ENCODE measurements around the gene ZBTB7B.

The ZBTB7B gene

GRCh38 chr1:155000726-155001424 lies 1.7 kb upstream of the ZBTB7B start (continued):
- TF ChIP-seq ZFP37 (tag by site-specific recombination; IDR thresholded peaks at IDR 0.05): peak; percentile 99
- peak; percentile 29; the same call in 1 of the 2 replicates for TF ChIP-seq PRDM6 (tag by site-specific recombination; IDR thresholded peaks at IDR 0.05)
- TF ChIP-seq ZNF704 (tag by site-specific recombination; IDR thresholded peaks at IDR 0.05): no peak
- peak; percentile 70; the same call in 1 of the 2 replicates for TF ChIP-seq ZSCAN4 (tag by site-specific recombination; IDR thresholded peaks at IDR 0.05)
- TF ChIP-seq IKZF3 (tag by site-specific recombination; IDR thresholded peaks at IDR 0.05): peak; percentile 62
- no peak for TF ChIP-seq ZNF530 (tag by site-specific recombination; IDR thresholded peaks at IDR 0.05; ENCODE audit: low read depth)
- peak; percentile 100 for TF ChIP-seq ZXDB (tag by site-specific recombination; IDR thresholded peaks at IDR 0.05)
- peak; percentile 84 for TF ChIP-seq ZBTB6 (tag by site-specific recombination; IDR thresholded peaks at IDR 0.05)
- TF ChIP-seq ZNF132 (tag by site-specific recombination; IDR thresholded peaks at IDR 0.05; ENCODE audit: borderline replicate concordance): no peak
- peak; percentile 80 for TF ChIP-seq PRDM4 (tag by site-specific recombination; IDR thresholded peaks at IDR 0.05)
- TF ChIP-seq ZNF488 (tag by site-specific recombination; IDR thresholded peaks at IDR 0.05): 0 out of 2 replicates have a peak, but pooled peaks have one; percentile 21
- peak; percentile 73; the same call in 1 of the 2 replicates for TF ChIP-seq YY1 (tag by site-specific recombination; IDR thresholded peaks at IDR 0.05)
- TF ChIP-seq ZNF624 (tag by site-specific recombination; IDR thresholded peaks at IDR 0.05): no peak
- peak; percentile 30; the same call in 1 of the 2 replicates for TF ChIP-seq CTCF (tag by site-specific recombination; IDR thresholded peaks at IDR 0.05)
- TF ChIP-seq TRIM28 (IDR thresholded peaks at IDR 0.05; ENCODE audit: borderline replicate concordance, low read length): peak; percentile 61; the same call in 1 of the 2 replicates
- peak; percentile 85 for TF ChIP-seq ZNF610 (tag by site-specific recombination; IDR thresholded peaks at IDR 0.05; ENCODE audit: borderline replicate concordance)
- TF ChIP-seq ZNF785 (tag by site-specific recombination; IDR thresholded peaks at IDR 0.05): peak; percentile 73; the same call in 1 of the 2 replicates
- TF ChIP-seq ZNF221 (tag by site-specific recombination; IDR thresholded peaks at IDR 0.05; ENCODE audit: borderline replicate concordance): no peak
- TF ChIP-seq HOXC10 (CRISPR knock-in tag; IDR thresholded peaks at IDR 0.05): no peak
- TF ChIP-seq ZNF248 (tag by site-specific recombination; IDR thresholded peaks at IDR 0.05): no peak
- no peak for TF ChIP-seq TCF7L2 (IDR thresholded peaks at IDR 0.05; ENCODE audit: borderline replicate concordance, low read depth, low read length)
- TF ChIP-seq ZIC2 (tag by site-specific recombination; IDR thresholded peaks at IDR 0.05): peak; percentile 89
- no peak for TF ChIP-seq ZNF292 (tag by site-specific recombination; IDR thresholded peaks at IDR 0.05; ENCODE audit: borderline replicate concordance, low read depth)
- TF ChIP-seq ZNF48 (tag by site-specific recombination; IDR thresholded peaks at IDR 0.05): no peak
- no peak for TF ChIP-seq ZNF571 (tag by site-specific recombination; IDR thresholded peaks at IDR 0.05)
- no peak for TF ChIP-seq ZNF747 (tag by site-specific recombination; IDR thresholded peaks at IDR 0.05)

Measured in HEK293 (cell line).